ENCODE measurements around the gene EPS8L3. TPM values are rescaled to one million over a fixed set of nuclear protein-coding genes. Genes with fewer than 3 reads are reported as not detected.

EPS8L3 gene
- total RNA-seq, 1 experiment from 2014 or later = 46.6 TPM

GRCh38 chr1:109782514-109782913 is 18.8 kb upstream of the EPS8L3 start:
- intact Hi-C loops (cut with micrococcal nuclease; ENCODE audit: unreplicated experiment) = loop anchor here (2.0 to 10.0 kb wide), 2 partner anchors 132 to 198 kb away; partner anchors contain the start of gene CSF1
- peaks cover 39% of the 10 kb centered on the region for H3K4me1 Mint-ChIP-seq (ENCODE audit: low read depth, unreplicated experiment)
- H3K4me3 Mint-ChIP-seq (ENCODE audit: low read depth, unreplicated experiment) = no peak overlapping the region
- no peaks in the 10 kb centered on the region for H3K27me3 Mint-ChIP-seq (ENCODE audit: unreplicated experiment)
- CTCF ChIA-PET = interaction anchor here (2.5 kb wide), 1 partner anchor 202 kb away, joined by 16 read pairs; the partner anchor contains the start of gene AHCYL1
- no peaks in the 10 kb centered on the region for H3K9me3 Mint-ChIP-seq (ENCODE audit: low read depth, unreplicated experiment)
- H3K36me3 Mint-ChIP-seq (ENCODE audit: insufficient read depth, unreplicated experiment) = no peaks in the 10 kb centered on the region
- BruUV-seq (replicated peaks) = no TSS peak
- no peak overlapping the region for H3K27ac Mint-ChIP-seq (ENCODE audit: unreplicated experiment)
- no peak for TF ChIP-seq CTCF (IDR thresholded peaks at IDR 0.05; ENCODE audit: unreplicated experiment)
- no peak for DNase-seq

GRCh38 chr1:109781806-109782205 is 18.1 kb upstream of the EPS8L3 start:
- no peak for DNase-seq
- TF ChIP-seq CTCF (IDR thresholded peaks at IDR 0.05; ENCODE audit: unreplicated experiment) = no peak
- BruUV-seq (replicated peaks) = no TSS peak
- Mint-ChIP-seq H3K9me3 (ENCODE audit: low read depth, unreplicated experiment) (no peaks in the 10 kb centered on the region), H3K36me3 (ENCODE audit: insufficient read depth, unreplicated experiment) (no peaks in the 10 kb centered on the region), H3K27ac (ENCODE audit: unreplicated experiment) (no peak overlapping the region), H3K4me1 (ENCODE audit: low read depth, unreplicated experiment) (peaks cover 32% of the 10 kb centered on the region), H3K27me3 (ENCODE audit: unreplicated experiment) (no peaks in the 10 kb centered on the region), H3K4me3 (ENCODE audit: low read depth, unreplicated experiment) (no peak overlapping the region)
- CTCF ChIA-PET = interaction anchor here (0.6 to 2.5 kb wide), 2 partner anchors 185 to 203 kb away, joined by 4 to 16 read pairs; partner anchors contain the start of gene AHCYL1
- intact Hi-C loops (cut with micrococcal nuclease; ENCODE audit: unreplicated experiment) = loop anchor here (2.0 to 10.0 kb wide), 2 partner anchors 133 to 199 kb away; partner anchors contain the start of gene CSF1

- Mint-ChIP-seq H3K4me1 (ENCODE audit: low read depth, unreplicated experiment) (peaks cover 24% of the 10 kb centered on the region), H3K27ac (ENCODE audit: unreplicated experiment) (no peak overlapping the region), H3K36me3 (ENCODE audit: insufficient read depth, unreplicated experiment) (no peaks in the 10 kb centered on the region), H3K9me3 (ENCODE audit: low read depth, unreplicated experiment) (no peaks in the 10 kb centered on the region), H3K27me3 (ENCODE audit: unreplicated experiment) (peaks cover under 1% of the 10 kb centered on the region), H3K4me3 (ENCODE audit: low read depth, unreplicated experiment) (no peak overlapping the region)
- no TSS peak for BruUV-seq (replicated peaks)
- TF ChIP-seq CTCF (IDR thresholded peaks at IDR 0.05; ENCODE audit: unreplicated experiment) = no peak
- intact Hi-C loops (cut with micrococcal nuclease; ENCODE audit: unreplicated experiment) = loop anchor here (10.0 kb wide), 1 partner anchor 134 kb away; the partner anchor contains the start of gene CSF1
- CTCF ChIA-PET = interaction anchor here (0.6 kb wide), 1 partner anchor 186 kb away, joined by 4 read pairs; no protein-coding TSS in a partner anchor
- no peak for DNase-seq
Measured at GRCh38 chr1:109780982-109781381, 17.3 kb upstream of the EPS8L3 start.

GRCh38 chr1:109777980-109778625 is 14.4 kb upstream of the EPS8L3 start:
- BruUV-seq (replicated peaks) = no TSS peak
- Mint-ChIP-seq H3K4me1 (ENCODE audit: low read depth, unreplicated experiment) (no peaks in the 10 kb centered on the region), H3K27ac (ENCODE audit: unreplicated experiment) (no peak overlapping the region), H3K36me3 (ENCODE audit: insufficient read depth, unreplicated experiment) (no peaks in the 10 kb centered on the region), H3K9me3 (ENCODE audit: low read depth, unreplicated experiment) (no peaks in the 10 kb centered on the region), H3K4me3 (ENCODE audit: low read depth, unreplicated experiment) (no peak overlapping the region), H3K27me3 (ENCODE audit: unreplicated experiment) (peaks cover 14% of the 10 kb centered on the region)
- intact Hi-C loops (cut with micrococcal nuclease; ENCODE audit: unreplicated experiment) = loop anchor here (1.0 kb wide), 1 partner anchor 206 kb away; the partner anchor contains the start of gene AHCYL1
- no peak for DNase-seq
- CTCF ChIA-PET = interaction anchor here (6.0 kb wide), 1 partner anchor 204 kb away, joined by 101 read pairs; the partner anchor contains the start of gene AHCYL1
- no peak for TF ChIP-seq CTCF (IDR thresholded peaks at IDR 0.05; ENCODE audit: unreplicated experiment)
